ENCODE results near the gene ZNF385B.

GRCh38 chr2:179550214-179550613 lies 311.2 kb downstream of the ZNF385B start:
- no peak for TF ChIP-seq CTCF (IDR thresholded peaks at IDR 0.05)
- TF ChIP-seq POLR2A (IDR thresholded peaks at IDR 0.05), result no peak
